RWPE2 (cell line): Measurements from ENCODE around the gene MYO18B.

Experiments
- ATAC-seq: fragments of 200-7000 bp; cut with Tn5 transposase; 3 replicates; pipeline ENCODE4 v1.9.1; 2021; ENCODE audit warnings: low read depth
- DNase-seq: peaks from one replicate; pipeline ENCODE4 v3.0.0-alpha.2; 2020; ENCODE audit warnings: low spot score
- H3K27ac ChIP-seq: fragments of 450-650 bp; 2 replicates; pipeline ENCODE4 v1.5.1; 2017; ENCODE audit warnings: mild to moderate bottlenecking; ENCODE audit not compliant: poor library complexity, severe bottlenecking
- H3K27me3 ChIP-seq: fragments of 250-450 bp; sonication (Bioruptor Pico); 2 replicates; pipeline ENCODE4 v1.5.1; 2021; ENCODE audit warnings: mild to moderate bottlenecking, moderate library complexity; ENCODE audit not compliant: insufficient read depth, poor library complexity, severe bottlenecking
- H3K36me3 ChIP-seq: fragments of 250-450 bp; sonication (Bioruptor Pico); 2 replicates; pipeline ENCODE4 v1.5.1; 2020; ENCODE audit warnings: low read depth, mild to moderate bottlenecking, moderate library complexity
- H3K4me1 ChIP-seq: fragments of 250-450 bp; sonication (Bioruptor Pico); 2 replicates; pipeline ENCODE4 v1.5.1; 2021; ENCODE audit warnings: mild to moderate bottlenecking, moderate library complexity; ENCODE audit not compliant: insufficient read depth, poor library complexity, severe bottlenecking
- H3K4me3 ChIP-seq: fragments of 250-450 bp; sonication (Bioruptor Pico); 2 replicates; pipeline ENCODE4 v1.5.1; 2021; ENCODE audit warnings: mild to moderate bottlenecking, moderate library complexity; ENCODE audit not compliant: severe bottlenecking
- H3K9me3 ChIP-seq: fragments of 250-450 bp; sonication (Bioruptor Pico); 2 replicates; pipeline ENCODE4 v1.5.1; 2021; ENCODE audit warnings: mild to moderate bottlenecking, moderate library complexity; ENCODE audit not compliant: severe bottlenecking
- CTCF ChIP-seq: fragments of 450-650 bp; IDR thresholded peaks from one replicate; pipeline ENCODE4 v1.5.1; 2017; ENCODE audit warnings: mild to moderate bottlenecking, moderate library complexity; ENCODE audit not compliant: poor library complexity, severe bottlenecking

MYO18B gene

GRCh38 chr22:26002456-26002855 lies 260.5 kb downstream of the MYO18B start:
- no peak for DNase-seq
- Histone ChIP-seq H3K27me3 (peaks cover under 1% of the 10 kb centered on the region), H3K9me3 (no peaks in the 10 kb centered on the region), H3K27ac (no peak overlapping the region), H3K4me3 (no peak overlapping the region), H3K4me1 (no peaks in the 10 kb centered on the region), H3K36me3 (no peaks in the 10 kb centered on the region)
- no peak for ATAC-seq
- no peak for TF ChIP-seq CTCF

- H3K9me3 ChIP-seq = no peaks in the 10 kb centered on the region
- ATAC-seq = no peak
- DNase-seq = no peak
- H3K36me3 ChIP-seq = no peaks in the 10 kb centered on the region
- H3K4me3 ChIP-seq = no peak overlapping the region
- no peak for TF ChIP-seq CTCF
- H3K27me3 ChIP-seq = peaks cover 13% of the 10 kb centered on the region
- H3K4me1 ChIP-seq = no peaks in the 10 kb centered on the region
- H3K27ac ChIP-seq = no peak overlapping the region
These were observed 262.5 kb downstream of the MYO18B start for GRCh38 chr22:26004477-26004876.

DNA sequence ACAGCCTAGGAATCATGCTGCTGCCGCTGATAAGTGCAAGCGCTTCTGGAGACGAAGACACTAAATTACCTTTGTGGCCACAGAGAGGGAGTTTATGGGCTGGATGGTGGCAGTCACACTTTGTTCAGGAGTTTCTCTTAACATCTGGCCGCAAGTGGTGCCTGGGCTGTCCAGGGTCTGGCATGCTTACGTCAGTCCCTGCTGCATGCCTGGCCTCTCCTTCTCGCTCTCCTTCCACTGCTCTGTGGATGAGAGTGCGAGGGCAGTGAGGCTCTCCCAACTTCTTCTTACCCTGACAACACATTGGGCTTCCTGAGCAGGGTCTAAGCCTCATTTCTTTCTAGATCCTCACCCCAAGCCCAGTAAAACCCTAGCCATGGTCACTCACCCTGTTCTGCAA lies 266.6 kb downstream of the MYO18B start:
- no peaks in the 10 kb centered on the region for H3K9me3 ChIP-seq
- no peak overlapping the region for H3K27ac ChIP-seq
- peaks cover 13% of the 10 kb centered on the region for H3K27me3 ChIP-seq
- no peak for TF ChIP-seq CTCF
- DNase-seq (no peak), ATAC-seq (no peak)
- H3K36me3 ChIP-seq = no peaks in the 10 kb centered on the region
- no peak overlapping the region for H3K4me3 ChIP-seq
- H3K4me1 ChIP-seq = no peaks in the 10 kb centered on the region

- Histone ChIP-seq H3K36me3 (no peaks in the 10 kb centered on the region), H3K9me3 (no peaks in the 10 kb centered on the region), H3K4me3 (no peak overlapping the region), H3K4me1 (no peaks in the 10 kb centered on the region), H3K27me3 (no peaks in the 10 kb centered on the region), H3K27ac (no peak overlapping the region)
- no peak for TF ChIP-seq CTCF
- no peak for DNase-seq
- no peak for ATAC-seq
These were observed 274.9 kb downstream of the MYO18B start for GRCh38 chr22:26016916-26017315.

DNA sequence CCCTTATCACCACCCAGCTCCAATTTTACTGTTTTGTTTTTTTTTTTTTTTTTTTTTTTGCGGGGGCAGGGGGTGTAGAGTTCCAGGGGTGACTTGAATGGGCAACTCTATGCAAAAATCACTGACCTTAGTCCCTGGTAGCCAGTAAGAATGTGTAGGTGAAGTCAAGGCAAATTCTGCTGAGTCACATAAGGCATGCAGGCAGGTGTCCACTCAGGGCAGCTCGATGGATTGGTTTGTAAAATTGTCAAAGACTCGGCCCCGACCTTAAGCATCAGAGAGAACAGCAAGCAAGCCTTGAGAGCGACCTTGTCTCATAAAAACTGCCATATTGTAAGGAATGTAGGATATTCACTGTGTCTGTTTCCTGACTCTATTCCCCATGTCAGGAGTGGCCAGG lies 275.9 kb downstream of the MYO18B start:
- TF ChIP-seq CTCF = no peak
- H3K9me3 ChIP-seq = no peaks in the 10 kb centered on the region
- no peaks in the 10 kb centered on the region for H3K36me3 ChIP-seq
- no peak overlapping the region for H3K27ac ChIP-seq
- no peak overlapping the region for H3K4me3 ChIP-seq
- DNase-seq (no peak), ATAC-seq (no peak)
- no peaks in the 10 kb centered on the region for H3K27me3 ChIP-seq
- H3K4me1 ChIP-seq = no peaks in the 10 kb centered on the region
